Right kidney (tissue), 1 donor: Measurements from ENCODE around the gene AJM1.

Experiments used
- DNase-seq: peaks from one replicate; pipeline ENCODE4 v3.0.0-alpha.2; 2016

Gene AJM1

GRCh38 chr9:136843801-136844740, 1.8 kb downstream of the AJM1 start:
- peak; percentile 49 for DNase-seq

GRCh38 chr9:136844761-136845464, 2.6 kb downstream of the AJM1 start:
- no peak for DNase-seq

GRCh38 chr9:136845465-136846260, 3.4 kb downstream of the AJM1 start:
- peak; percentile 57 for DNase-seq

- DNase-seq: peak; percentile 59
Measured at GRCh38 chr9:136846376-136847087, 4.3 kb downstream of the AJM1 start.

GRCh38 chr9:136847088-136847825, 5.0 kb downstream of the AJM1 start:
- peak; percentile 62 for DNase-seq

GRCh38 chr9:136847826-136848392, 5.6 kb downstream of the AJM1 start:
- peak; percentile 77 for DNase-seq

GRCh38 chr9:136848393-136849037, 6.2 kb downstream of the AJM1 start:
- peak; percentile 55 for DNase-seq

- peak; percentile 100 for DNase-seq
Measured at GRCh38 chr9:136849038-136849959, 7.0 kb downstream of the AJM1 start, which contains the start of gene PHPT1. Gene PHPT1 (plus strand): TSS chr9:136849409. CDS start chr9:136849431, 22 bp downstream.

GRCh38 chr9:136849960-136850865, 7.9 kb downstream of the AJM1 start:
- no peak for DNase-seq

- no peak for DNase-seq
Measured at GRCh38 chr9:136850866-136851775, 8.8 kb downstream of the AJM1 start.

- DNase-seq: no peak
Measured at GRCh38 chr9:136851941-136852663, 9.8 kb downstream of the AJM1 start, which contains the start of gene MAMDC4. Gene MAMDC4 (plus strand): TSS chr9:136852346. CDS start chr9:136852417, 71 bp downstream.

GRCh38 chr9:136852664-136853595, 10.7 kb downstream of the AJM1 start:
- no peak for DNase-seq

- no peak for DNase-seq
Measured at GRCh38 chr9:136853596-136854112, 11.4 kb downstream of the AJM1 start.

- DNase-seq: no peak
Measured at GRCh38 chr9:136854113-136854841, 12.0 kb downstream of the AJM1 start.
